NT2/D1 (cell line): Measurements from ENCODE around the gene SERPINB8.

Experiments
- YY1 ChIP-seq: IDR thresholded peaks from 2 replicates; pipeline ENCODE4 v1.6.1; 2011; ENCODE audit not compliant: insufficient read length, insufficient read depth
- ZNF274 ChIP-seq: IDR thresholded peaks from 2 replicates; pipeline ENCODE4 v1.6.1; 2011; ENCODE audit warnings: mild to moderate bottlenecking, low read depth, low read length

DNA sequence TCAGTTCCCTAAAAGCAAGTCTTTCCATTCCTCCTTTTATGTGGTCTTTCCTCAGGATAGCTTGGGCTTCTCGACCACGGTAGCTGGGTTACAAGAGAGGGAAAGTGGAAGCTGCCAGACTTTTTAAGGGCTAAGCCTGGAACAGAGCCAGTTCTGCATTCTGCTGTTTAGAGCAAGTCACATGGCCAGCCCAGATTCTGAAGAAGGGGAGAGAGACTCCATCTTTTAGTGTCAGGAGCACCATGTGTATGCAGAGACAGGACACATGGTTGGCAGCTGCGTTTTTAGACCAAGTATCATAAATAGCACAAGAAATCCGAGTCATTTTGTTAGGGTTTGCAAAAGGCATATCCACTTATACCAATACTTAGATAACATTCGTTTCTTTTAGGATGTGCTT, 16.1 kb upstream of the SERPINB8 start:
- no peak for TF ChIP-seq YY1
- TF ChIP-seq ZNF274: no peak
